GM20431 (cell line): Measurements from ENCODE around the gene XYLT2.
"Not testable (repeated sequence)": the region's sequence is repeated elsewhere in the genome, so short reads cannot be mapped to it uniquely, and the experiment has no call there.

Experiments
- in situ Hi-C: fragments of 300-500 bp; cut with MseI, MboI; formaldehyde crosslinking; loops from one replicate; pipeline ENCODE4 v1.15.0; 2020; ENCODE audit warnings: low sequenced_read_pairs; ENCODE audit not compliant: unreplicated experiment

Gene XYLT2

DNA sequence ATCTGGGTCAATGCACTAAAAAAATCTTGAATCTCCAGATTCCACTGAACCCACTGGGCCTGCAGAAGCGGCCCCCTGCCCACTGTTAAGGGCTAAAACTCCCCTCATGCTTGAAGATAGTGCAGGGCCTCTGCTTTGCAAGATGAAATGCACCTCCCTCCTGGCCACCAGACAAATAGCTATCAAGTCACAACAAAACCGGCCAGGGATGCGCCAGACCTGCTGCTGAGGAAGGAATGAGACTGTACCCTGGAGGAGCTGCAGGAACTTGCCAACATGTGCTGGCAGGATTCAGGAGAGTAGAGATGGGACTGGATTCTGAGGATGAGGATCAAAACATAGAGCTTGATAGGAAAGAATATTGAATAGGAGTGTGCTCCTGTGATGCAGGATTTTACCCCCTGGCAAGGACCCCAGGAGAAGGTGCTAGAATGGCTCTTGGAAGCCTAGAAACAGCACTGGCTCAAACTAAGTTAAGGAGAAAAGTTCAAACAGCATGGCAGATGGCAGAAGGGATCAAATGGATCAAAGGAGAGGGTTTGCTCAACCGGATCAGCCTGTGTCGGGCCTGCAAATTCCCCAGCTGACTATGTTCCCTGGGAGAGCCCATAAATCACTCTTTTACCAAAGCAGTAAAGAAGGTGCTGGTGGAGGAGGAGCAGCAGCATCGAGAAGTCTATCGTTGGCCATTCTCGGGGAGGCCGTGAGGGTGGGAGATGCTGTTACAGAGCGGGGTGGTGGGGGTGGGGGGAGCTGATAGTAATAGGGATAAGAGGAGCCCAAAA is 27.2 kb upstream of the XYLT2 start:
- in situ Hi-C loops, result no loop called here

DNA sequence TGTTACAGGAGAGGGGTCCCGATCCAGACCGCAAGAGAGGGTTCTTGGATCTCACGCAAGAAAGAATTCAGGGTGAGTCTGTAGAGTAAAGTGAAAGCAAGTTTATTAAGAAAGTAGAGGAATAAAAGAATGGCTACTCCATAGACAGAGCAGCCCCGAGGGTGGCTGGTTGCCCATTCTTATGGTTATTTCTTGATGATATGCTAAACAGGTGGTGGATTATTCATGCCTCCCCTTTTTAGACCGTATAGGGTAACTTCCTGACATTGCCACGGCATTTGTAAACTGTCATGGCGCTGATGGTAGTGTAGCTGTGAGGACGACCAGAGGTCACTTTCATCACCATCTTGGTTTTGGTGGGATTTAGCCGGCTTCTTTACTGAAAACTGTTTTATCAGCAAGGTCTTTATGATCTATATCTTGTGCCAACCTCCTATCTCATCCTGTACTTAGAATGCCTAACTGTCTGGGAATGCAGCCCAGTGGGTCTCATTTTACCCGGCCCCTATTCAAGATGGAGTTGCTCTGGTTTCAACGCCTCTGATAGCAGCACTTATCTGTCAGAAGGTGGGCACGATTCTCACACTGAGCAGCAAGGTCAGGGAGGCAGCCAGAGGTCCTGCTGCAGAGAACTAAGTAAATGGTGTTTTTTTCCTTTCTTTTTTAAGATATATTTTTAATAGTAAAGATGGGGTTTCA is 26.5 kb upstream of the XYLT2 start:
- in situ Hi-C loops, result no loop called here

DNA sequence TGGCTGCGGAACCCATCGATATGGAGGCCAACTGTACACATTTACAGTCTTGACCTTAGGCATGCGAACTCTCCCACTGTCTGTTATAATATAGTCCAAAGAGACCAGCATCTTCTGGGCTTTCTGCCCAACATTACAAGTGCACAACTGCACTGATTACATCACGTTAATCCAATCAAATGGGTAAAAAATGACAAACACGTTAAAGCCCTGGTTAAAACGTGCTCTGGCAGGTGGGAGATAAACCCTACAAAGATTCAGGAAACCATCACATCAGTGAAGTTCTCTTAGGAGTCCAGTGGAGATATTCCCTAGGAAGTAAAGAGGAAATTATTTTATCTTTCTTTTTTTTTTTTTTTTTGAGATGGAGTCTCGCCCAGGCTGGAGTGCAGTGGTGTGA is 23.7 kb upstream of the XYLT2 start:
- in situ Hi-C loops, result no loop called here

DNA sequence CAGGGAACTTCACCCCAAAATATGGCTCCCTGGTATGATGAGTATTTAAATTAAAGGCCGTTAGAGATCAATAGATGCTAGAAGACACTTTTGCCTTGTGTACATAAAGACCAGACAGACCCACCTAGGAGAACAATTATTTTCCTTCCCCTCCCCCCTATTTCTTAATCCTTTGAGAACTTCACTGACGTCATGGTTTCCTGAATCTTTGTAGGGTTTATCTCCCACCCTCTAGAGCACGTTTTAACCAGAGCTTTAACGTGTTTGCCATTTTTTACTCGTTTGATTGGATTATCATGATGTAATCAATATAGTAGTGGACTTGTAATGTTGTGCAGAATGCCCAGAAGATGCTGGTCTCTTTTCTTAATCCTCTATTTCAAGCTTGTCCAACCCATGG is 22.9 kb upstream of the XYLT2 start:
- in situ Hi-C loops, result no loop called here

DNA sequence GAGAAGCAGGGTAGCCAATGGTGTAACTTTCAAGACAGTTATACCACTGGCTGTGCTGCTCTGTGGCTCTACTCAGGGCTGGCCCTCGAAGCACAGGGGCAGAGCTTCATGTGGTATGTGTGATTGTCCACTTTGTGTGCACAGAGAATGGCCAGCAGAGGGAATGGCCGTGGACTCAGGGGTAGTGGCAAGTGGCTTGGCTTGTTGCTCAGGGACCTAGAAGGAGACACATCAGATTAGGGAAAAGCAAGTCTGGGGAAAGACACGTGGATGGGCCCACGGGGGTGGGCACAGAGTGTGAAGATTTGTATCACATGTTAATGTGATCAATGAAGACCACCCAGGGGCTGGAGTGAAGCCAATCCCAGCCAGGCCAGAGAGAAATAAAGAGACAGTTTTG is 20.0 kb upstream of the XYLT2 start:
- in situ Hi-C loops, result no loop called here

DNA sequence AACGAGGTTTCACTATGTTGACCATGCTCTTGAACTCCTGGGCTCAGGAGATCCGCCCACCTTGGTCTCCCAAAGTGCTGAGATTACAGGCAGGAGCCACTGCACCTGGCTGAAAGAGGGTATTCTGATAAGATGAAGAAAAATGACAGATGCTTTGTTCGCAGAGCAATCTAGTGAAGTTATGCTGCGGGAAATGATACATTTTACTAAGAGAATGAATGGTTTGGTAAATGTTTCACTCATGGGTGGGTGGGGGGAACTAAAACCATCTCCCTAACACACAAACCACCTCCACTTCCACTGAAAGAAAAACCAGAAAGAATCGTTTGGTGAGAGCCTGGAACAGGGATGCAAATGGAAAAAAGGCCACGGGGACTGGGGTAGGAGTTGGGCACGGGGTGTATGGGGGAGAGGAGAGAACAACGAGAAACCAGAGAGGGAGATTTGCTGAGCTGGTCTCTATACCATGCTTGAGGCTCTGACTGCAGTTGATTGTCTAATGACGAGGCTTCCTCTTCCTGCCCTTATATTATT is 19.0 kb upstream of the XYLT2 start:
- in situ Hi-C loops, result no loop called here

DNA sequence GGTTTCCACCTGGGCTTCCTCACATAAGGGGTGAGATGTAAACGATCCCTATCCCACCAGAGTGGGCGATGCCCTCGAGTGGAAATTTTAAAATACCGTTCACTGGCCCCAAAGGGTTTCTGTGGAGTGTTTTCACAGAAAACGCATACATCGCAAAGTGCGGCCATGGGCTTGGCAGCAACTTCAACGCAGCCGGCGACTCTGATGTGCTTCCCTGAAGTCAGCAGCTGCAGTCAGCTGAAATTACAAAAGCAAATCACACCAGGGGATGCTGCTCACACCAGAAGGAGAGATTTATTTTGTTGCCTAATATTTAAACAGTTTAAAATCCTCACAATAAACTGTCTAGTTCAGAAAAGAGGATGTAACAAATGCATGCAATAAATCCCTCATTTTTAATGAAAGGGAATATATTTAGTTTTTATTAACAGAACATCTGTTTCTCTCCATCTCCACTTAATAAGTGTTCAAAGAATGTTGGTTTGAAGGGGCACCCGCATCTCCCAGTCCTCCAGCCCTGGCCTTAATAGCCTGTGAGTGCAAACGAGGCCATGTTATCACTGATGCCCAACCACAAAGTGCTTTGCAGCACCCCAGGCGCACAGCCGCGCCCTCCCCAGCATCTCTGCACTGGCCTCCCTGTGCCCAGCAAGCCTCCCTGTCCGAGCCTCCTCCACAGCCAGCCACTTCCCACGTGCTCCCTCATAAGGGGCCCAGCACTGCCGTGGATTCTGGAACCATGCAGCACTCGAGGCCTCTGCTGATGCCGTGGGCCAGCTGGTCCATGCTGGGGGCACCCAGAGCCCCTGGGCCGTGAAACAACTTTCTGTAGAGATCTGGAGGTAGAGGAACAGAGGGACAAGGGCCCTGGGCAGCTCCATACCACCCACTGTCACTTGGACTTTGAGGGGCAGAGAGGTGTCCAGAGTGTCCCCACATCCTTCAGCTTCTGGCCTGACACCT is 17.3 kb upstream of the XYLT2 start:
- in situ Hi-C loops, result no loop called here

DNA sequence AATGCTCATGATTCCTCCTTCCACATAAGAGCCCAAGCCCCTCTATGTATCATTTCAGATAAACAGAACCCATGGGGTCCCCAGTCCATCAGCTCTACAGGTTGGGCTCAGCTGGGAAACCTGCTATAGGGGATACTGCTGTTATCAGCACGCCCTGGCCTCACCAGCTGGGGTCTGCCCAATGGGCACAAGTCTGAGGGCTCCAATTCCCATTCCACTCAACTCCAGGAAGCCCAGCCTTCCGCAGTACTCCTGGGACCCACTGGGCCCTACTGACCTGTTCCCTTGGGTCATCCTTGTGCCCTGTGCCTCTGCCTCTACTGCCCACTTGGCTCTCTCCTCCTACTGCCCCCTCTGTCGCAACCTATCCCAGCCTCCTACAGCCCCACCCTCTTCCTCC is 16.2 kb upstream of the XYLT2 start:
- in situ Hi-C loops, result no loop called here

DNA sequence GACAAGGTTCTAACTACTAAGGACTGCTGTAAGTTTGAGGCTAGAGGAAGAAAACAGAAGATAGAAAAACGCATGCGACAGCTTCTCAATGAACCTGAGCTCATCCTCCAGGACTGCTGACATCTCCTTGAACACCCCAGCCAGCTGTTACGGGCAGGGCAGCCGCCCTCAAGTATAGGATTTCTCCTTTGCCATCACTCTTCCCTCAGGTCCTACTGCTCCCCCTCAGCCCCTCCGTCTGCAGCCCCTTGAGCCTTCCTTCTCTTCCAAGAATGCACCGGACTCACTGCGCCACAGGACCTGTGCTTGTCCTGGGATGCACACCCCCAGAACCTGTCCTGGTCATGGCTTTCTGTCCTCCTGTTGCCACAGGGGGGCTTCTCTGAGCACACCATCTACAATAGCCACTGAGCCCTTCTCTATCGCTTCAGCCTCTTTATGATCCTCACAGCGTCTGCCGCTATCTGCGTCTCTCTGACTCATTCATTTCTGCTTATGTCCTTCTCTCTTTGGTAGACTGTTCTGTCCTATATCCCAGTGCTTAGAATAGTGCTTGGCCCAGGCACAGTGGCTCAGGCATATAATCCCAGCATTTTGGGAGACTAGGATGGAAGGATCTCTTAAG is 15.7 kb upstream of the XYLT2 start:
- in situ Hi-C loops, result no loop called here

DNA sequence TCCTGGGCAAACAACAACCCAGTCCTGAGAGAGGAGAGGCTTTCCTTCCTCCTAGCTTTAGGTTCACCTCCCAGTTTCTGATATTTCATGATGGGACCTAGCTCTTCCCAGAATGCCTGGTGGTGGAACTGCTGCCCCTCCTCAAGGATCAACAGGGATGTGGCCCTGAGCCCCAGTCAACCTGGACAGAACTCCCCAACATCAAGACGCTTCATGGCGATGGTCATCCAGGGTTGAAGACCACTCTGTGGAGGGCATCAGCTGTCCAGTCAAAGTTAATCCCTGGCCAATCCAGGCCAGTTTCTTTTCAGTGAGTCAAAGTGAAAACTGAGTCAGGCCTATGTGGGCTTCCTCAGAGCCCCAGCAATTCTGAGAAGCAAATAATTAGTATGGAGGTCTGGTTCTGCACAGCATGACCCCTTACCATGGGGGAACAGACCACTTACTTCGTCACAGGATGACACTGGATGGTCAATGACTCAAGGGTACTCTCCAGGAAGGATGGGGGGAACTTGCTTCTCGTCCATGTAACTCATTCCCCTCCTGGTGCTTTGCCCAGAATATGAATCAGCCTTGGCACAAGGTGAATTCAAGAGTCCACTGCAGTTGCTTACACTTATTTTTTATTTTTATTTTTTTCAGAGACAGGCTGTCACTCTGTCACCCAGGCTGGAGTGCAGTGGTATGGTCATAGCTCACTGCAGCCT is 14.7 kb upstream of the XYLT2 start:
- in situ Hi-C loops, result no loop called here

DNA sequence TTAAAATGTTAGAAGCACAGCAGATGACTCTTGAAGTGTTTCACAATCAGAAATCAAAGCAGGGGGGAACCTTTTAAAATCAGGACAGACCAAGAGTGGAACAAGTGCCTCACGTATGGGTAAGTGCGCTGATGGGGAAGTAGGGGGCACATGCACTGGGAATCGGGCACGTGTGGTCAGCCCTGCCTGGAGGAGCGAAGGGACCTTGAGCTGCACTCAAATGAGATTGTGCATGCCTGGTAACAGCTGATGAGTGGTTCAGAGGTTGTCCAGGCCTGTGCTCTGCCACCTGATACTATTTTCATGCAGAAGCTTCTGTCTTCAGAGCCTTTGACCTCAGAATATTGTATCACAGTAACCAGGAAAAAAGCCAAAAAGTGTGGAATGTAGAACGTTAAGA is 13.7 kb upstream of the XYLT2 start:
- in situ Hi-C loops, result no loop called here

DNA sequence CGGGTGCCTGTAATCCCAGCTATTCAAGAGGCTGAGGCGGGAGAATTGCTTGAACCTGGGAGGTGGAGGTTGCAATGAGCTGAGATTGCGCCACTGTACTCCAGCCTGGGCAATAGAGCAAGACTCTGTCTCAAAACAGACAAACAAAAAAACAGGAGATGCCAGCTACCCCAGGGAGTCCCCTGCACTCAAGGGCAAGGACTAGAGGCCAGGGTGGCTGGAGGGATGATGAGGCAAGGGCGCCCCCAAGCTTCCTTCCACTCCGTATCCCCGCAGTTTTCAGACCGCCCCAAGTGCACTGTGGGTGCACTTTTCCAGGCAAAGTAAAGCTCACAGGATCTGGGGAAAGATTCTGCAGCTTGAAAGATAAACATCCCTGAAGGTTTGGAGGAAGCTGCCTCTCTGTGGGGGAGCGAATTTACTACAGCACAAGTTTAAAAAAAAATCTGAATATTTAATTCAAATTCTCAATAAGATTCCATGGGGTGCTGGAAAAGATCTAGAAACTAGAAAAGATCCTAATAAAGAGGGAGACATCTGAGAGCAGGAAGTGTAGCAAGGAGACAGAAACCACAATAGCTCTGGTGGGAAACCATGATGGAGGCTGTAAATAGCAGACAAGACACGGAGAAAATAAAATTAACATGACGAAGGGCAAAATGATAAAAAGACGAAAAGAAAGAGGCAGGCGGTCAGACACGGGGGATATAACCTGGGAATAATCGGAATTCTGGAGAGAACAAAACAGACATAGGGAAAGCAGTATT is 12.5 kb upstream of the XYLT2 start:
- in situ Hi-C loops, result not testable (repeated sequence)

DNA sequence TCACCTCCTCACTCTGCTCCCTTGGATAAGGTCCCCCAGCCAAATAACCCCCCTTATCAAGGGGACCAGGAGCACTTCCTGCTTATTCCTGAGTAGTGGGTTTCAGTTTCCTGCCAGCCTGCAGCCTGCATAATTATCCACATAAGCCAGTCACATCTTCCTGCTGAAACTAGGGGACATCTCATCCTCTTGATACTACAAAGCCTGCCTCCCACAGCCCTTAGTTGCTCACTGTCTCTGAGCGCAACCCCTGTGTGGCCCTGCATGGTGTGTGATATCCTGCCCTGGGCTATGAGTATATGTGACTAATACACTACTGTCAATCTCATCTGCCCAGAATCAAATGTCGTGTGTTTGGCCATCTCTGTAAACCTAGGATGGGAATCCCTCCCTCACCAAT is 8.0 kb upstream of the XYLT2 start:
- in situ Hi-C loops, result no loop called here

DNA sequence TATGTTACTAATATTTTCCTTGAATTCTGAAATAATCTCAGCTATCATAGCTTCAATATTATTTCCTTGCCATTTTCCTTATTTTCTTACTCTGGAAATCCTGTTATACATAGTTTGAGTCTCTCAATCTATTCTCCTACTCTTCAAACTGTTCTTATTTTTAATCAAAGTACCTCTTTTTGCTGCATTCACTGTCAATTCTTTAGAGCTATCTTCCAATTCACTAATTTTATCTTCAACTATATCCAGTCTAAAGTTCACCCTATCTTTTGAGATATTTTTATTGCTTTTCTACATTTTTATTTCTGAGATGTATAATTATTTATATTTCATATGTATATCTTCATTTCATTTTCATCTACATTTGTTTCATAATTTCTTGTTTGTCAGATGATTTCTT is 7.3 kb upstream of the XYLT2 start:
- in situ Hi-C loops, result no loop called here

DNA sequence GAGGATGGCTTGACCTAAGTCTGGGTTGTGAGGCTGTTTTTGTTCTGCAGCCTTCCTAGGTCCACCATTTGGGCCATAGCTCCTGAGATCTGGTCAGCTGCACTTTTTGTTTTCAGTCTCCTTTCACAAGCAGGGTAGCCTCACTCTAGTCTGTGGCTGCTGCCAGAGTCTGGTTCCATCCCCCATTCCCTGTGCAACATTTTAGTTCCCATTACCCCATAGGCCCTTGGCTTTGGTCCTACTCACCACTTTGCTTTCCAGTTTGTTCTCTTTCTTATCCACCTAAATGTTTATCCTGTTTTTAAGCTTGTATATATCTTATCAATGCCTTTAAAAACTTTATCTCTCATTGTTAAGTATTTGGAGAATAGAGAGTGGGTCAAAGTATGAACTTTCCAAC is 6.5 kb upstream of the XYLT2 start:
- in situ Hi-C loops, result no loop called here

DNA sequence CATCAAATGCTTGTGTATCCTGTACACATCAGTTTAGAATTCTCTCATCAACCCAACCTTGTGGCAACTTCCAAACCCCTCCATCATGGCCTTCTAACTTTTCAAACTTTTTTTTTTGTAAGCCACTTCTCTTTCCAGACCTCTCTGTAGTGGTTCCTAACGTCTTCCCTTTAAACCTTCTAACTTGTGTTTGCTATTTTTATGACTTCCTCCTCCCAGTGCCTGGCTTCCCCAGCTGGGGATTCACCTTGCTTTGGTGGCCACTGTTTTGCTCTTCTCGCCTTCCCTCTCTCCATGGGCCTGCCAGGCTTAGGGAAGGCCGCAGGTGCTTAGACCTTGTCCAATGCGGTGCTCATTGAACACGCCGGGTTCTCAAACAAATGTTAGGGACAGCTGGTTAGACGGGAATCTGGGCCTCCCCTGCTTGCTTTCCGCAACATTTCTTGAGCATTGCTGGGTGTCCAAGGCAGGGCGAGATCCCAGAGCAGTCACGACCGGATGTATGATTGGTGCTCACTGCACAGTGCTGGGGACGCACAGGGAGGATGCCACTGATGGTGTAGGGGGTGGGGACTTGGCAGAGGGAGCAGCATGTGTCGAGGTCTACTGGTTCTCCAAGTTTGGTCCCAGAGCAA is 1.1 kb upstream of the XYLT2 start:
- in situ Hi-C loops, result no loop called here

DNA sequence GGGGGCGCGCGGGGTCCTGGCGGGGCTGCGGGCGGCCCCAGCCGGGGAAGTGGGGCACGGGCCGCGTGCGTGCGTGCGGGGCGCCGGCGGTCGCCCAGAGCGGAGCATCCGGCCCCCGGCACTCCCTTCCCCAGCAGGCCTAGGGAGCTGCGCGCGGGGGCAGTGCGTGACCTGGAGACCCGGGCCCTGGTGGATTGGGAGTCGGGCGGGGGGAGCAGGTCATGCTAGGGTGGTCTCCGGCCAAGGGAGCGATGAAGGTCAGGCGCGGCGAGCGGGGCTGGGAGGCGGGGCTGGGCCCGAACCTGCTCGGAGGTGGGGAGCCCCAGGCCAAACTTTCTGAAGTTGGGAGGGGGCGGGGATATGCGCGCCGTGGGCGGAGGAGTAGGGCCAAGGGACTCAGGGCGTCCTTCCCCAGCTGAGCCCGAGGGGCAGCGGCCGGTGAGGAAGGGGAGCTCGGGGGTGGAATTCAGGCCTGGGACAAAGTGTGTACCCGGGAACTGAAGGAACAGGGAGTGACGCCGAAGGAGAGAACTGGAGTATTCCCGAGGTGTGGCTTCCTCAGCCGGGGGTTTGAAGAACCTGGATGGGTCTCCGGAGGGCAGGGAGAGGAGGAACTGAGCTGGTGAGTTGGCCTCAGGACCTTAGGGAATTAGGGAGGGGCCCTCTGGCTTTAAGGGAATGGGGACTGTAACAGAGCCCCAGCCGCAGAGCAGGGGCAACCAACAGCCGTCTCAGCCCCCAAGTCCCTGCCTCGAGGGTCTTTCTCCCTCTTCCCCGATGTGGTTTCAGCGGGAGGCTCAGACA is 589 bp downstream of the XYLT2 start:
- in situ Hi-C loops, result no loop called here
